RWPE1 (cell line): Measurements from ENCODE around the gene PNPLA1.

ENCODE experiments used
- CTCF ChIA-PET: fragments of 350-600 bp; sonication (Branson Sonifier 250); formaldehyde crosslinking; extraction: SDS; loops from one replicate; lab custom pipeline; 2021; lab: Yijun Ruan, JAX
- POLR2A ChIA-PET: fragments of 400-600 bp; formaldehyde crosslinking; extraction: SDS; loops from one replicate; lab custom pipeline; 2020; ENCODE audit warnings: antibody characterized with exemption; ENCODE audit not compliant: low non-redundant PET; lab: Yijun Ruan, JAX
- DNase-seq: peaks from one replicate; pipeline ENCODE4 v3.0.0; 2012; ENCODE audit warnings: low spot score
- H3K27ac ChIP-seq: fragments of 450-650 bp; 2 replicates; pipeline ENCODE4 v1.5.1; 2017
- TF ChIP-seq, protein P1 (sequence below): fragments of 450-650 bp; conservative IDR thresholded peaks from 2 replicates; pipeline ENCODE4 v1.5.1; 2017; ENCODE audit warnings: low read depth, mild to moderate bottlenecking

Gene PNPLA1

DNA sequence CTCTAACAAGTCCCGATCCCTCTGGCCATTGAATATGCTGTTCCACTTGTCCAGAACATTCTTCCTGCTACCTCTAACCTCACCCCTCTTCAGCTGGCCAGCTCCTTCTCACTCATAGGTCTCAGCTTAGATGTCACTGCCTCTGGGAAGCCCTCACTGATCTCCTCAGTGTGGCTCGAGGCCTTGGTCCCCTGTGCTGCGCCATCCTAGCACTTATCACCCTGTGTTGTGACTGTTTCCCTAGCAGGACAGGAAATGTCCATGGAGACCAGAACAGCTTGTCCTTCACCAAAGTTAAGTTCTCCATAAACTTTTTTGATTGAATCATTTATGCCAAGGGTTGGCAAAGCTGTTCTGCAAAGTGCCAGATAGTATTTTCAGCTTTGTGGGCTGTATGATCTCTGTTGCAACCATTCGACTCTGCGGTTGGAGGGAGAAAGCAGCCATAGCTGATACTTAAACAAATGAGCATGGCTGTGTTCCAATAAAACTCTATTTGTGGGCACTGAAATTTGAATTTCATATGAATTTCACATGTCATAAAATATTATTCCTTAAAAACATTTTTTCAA lies 73.3 kb downstream of the PNPLA1 start:
- H3K27ac ChIP-seq, result no peak overlapping the region
- POLR2A ChIA-PET, result no interaction called here
- TF ChIP-seq, protein P1, sequence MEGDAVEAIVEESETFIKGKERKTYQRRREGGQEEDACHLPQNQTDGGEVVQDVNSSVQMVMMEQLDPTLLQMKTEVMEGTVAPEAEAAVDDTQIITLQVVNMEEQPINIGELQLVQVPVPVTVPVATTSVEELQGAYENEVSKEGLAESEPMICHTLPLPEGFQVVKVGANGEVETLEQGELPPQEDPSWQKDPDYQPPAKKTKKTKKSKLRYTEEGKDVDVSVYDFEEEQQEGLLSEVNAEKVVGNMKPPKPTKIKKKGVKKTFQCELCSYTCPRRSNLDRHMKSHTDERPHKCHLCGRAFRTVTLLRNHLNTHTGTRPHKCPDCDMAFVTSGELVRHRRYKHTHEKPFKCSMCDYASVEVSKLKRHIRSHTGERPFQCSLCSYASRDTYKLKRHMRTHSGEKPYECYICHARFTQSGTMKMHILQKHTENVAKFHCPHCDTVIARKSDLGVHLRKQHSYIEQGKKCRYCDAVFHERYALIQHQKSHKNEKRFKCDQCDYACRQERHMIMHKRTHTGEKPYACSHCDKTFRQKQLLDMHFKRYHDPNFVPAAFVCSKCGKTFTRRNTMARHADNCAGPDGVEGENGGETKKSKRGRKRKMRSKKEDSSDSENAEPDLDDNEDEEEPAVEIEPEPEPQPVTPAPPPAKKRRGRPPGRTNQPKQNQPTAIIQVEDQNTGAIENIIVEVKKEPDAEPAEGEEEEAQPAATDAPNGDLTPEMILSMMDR, result no peak
- CTCF ChIA-PET, result no interaction called here
- DNase-seq, result no peak

DNA sequence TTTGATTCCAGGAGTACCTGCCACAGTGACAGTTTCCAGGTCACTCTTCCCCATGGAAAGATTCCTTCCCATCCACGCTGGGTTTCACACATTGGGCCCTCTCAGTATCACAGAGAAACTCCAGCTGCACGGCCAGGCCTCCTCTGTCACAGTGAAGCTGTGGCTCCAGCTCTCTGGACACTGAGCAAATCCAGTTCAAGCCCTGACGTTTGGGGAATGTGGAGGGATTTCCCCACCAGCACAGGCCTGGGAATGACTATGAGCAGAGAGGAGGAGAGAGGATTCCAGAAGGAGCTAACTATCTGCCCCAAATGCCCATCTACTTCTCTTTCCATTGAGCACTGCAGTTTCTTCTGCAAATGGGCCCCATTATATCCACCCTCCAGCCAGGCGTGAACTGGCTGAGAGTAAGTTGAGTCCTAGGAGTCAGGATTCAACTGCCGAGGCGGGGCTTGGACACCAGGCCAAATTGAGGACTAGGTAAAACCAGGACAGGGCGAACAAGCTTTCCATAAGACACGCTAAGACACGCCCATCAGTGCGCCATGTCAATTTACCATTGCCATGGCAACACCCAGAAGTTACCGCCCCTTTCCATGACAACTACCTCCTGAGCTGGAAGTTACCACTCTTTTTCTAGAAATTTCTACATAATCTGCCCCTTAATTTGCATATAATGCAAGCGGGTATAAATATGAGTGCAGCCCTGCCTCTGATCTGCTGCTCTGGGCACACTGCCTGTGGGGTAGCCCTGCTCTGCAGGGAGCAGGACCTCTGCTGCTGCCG lies 76.0 kb downstream of the PNPLA1 start:
- DNase-seq, result no peak
- POLR2A ChIA-PET, result no interaction called here
- CTCF ChIA-PET, result interaction anchor here (0.7 kb wide), 1 partner anchor 52 kb away, joined by 5 read pairs; no protein-coding TSS in a partner anchor
- no peak overlapping the region for H3K27ac ChIP-seq
- TF ChIP-seq, protein P1, result no peak

DNA sequence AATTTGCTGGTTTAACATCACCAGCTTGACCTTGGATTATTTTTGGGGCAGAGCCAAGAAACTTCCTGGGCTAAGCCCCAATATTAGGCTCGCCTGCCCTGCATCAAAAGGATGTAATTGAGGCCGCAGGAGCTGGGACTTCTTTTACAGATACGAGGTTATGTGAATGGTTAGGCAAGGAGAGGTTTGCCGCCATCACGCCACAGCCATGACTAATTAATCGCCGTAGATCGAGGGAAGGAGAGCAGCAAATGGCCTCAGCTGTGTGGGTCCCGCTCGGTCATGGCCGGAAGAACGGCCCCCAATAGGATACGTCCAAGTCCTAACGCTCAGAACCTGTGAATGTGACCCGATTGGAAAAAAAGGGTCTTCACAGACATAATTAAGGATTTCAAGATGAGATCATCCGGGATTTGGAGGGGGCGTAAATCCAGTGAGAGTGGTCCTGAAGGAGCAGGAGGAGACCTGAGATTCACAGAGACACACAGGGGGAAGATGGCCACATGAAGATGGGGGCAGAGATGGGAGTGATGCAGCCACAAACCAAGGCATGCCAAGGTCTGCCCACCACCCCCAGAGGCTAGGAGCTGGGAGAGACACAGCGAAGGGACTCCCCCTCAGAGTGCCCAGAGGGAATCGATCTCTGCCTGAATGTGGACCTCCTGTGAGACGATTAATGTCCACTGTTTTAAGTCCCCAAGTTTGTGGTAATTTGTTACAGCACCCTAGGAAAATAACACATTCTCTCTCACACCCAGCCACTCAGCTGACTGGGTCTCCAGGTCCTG lies 76.8 kb downstream of the PNPLA1 start:
- no peak for DNase-seq
- ChIA-PET POLR2A (no interaction called here), CTCF (interaction anchor here (0.7 kb wide), 1 partner anchor 53 kb away, joined by 5 read pairs; no protein-coding TSS in a partner anchor)
- TF ChIP-seq, protein P1, result no peak
- H3K27ac ChIP-seq, result no peak overlapping the region

DNA sequence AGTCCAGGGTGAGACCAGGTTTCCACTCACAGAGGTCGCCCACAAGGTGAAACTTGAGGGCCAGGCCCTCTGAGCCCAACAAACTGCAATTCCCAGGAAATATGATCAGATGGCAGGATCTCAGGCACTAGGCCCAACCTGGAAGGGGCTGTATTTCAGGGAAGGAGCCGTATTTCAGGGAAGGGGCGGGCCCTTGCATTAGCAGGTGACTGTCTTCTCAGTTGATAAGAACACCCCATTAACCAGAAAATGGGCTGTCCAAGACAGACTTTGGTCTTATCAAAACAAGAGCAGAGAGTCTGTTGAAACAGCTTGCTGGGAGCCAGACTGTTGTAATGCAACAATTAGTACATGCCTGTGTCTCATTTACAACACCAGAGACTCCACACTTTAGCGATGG lies 77.8 kb downstream of the PNPLA1 start:
- TF ChIP-seq, protein P1, result no peak
- DNase-seq, result no peak
- ChIA-PET POLR2A (no interaction called here), CTCF (no interaction called here)
- no peak overlapping the region for H3K27ac ChIP-seq

DNA sequence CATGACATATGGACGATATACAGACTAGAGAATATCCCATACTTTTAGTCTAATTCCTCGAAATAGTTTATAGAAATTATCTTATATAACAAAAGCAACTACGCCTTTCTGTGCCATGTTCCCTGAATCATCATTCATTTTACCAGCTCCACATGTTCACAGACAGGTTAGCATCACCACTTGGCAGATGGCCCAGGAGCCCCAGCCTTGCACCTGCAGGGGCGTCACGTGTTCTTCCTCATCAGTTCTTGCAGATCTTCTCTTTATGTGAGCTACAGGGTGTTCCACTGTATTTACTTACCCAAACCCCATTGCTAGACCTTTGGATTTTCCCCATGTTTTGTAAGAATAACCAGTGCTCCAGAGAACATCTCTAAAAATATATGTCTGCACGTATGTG lies 79.4 kb downstream of the PNPLA1 start:
- peak; percentile 79 for DNase-seq
- TF ChIP-seq, protein P1, result no peak
- ChIA-PET CTCF (interaction anchor here (1.2 kb wide), 1 partner anchor 36 kb away, joined by 4 read pairs; no protein-coding TSS in a partner anchor), POLR2A (no interaction called here)
- no peak overlapping the region for H3K27ac ChIP-seq

DNA sequence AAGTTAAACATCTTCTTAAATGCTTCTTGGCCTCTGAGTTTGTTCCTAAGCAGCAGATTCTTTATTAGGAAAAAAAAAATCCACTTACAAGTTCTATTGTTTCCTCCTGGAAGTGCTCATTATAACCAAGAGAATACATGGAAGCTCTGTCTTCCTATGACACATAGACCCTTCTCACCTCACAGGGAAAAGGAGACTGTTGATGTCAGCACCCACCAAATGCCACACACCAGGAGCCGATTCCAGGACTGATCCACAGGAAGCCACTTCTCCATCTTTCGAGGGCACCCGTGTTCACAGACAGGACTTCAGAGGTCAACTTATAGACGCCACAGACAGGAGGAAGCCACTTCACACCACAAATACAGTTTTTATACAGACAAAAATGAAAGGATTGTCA lies 80.2 kb downstream of the PNPLA1 start:
- CTCF ChIA-PET, result no interaction called here
- H3K27ac ChIP-seq, result no peak overlapping the region
- TF ChIP-seq, protein P1, result no peak
- no peak for DNase-seq
- POLR2A ChIA-PET, result no interaction called here
